HCT116 (cell line): ENCODE data around the gene IL36RN. TPM values are rescaled to one million over a fixed set of nuclear protein-coding genes. Genes with fewer than 3 reads are reported as not detected.
A peak's percentile ranks its signal among the peaks of the same experiment; 100 is the strongest.

Experiments
- ATAC-seq: fragments of 200-7000 bp; cut with Tn5 transposase; 2 replicates; pipeline ENCODE4 v1.9.1; 2020; ENCODE audit warnings: mild to moderate bottlenecking, moderate library complexity
- Bru-seq: library from RNA; stranded (reverse); fragments of 400-500 nt; gene quantifications from one replicate; lab custom pipeline; 2021; lab: Mats Ljungman, UMichigan
- BruChase-seq, 2 experiments: library from RNA; stranded (reverse); fragments of 400-500 nt; gene quantifications; one replicate each; lab custom pipeline; 2021; lab: Mats Ljungman, UMichigan
- BruUV-seq: library from RNA; stranded (reverse); fragments of 400-500 nt; replicated peaks from 2 replicates; lab custom pipeline; 2021; lab: Mats Ljungman, UMichigan
- CTCF ChIA-PET: fragments of 300-600 bp; sonication (Branson Sonifier 250); formaldehyde crosslinking; loops from one replicate; lab custom pipeline; 2021; ENCODE audit warnings: antibody characterized with exemption; lab: Charles Lee
- POLR2A ChIA-PET: fragments of 300-600, 350-600 bp; sonication (Branson Sonifier 250); formaldehyde crosslinking; loops from one replicate; lab custom pipeline; 2021; ENCODE audit warnings: antibody characterized with exemption; lab: Charles Lee
- RAD21 ChIA-PET, 2 experiments: fragments of 300-600 bp; sonication (Branson Sonifier 250); formaldehyde crosslinking; loops; one replicate each; lab custom pipeline; 2023; ENCODE audit warnings: low total read pairs in 2 of 2; ENCODE audit not compliant: uncharacterized antibody in 2 of 2, unreplicated experiment in 2 of 2, low non-redundant PET in 1 of 2; lab: Charles Lee
- DNase-seq: peaks from one replicate; pipeline ENCODE4 v3.0.0-alpha.2; 2010; ENCODE audit warnings: low read depth, low spot score
- H2AFZ ChIP-seq: fragments of 200-600 bp; shearing (Covaris generic), sonication (generic); 2 replicates; pipeline ENCODE4 v1.6.1; 2017; ENCODE audit warnings: low read depth, mixed run types, mixed read lengths, antibody characterized with exemption, low read length; ENCODE audit not compliant: poor library complexity, severe bottlenecking
- H3K27ac ChIP-seq: 2 replicates; pipeline ENCODE4 v1.5.1; 2012; ENCODE audit warnings: low read depth, low read length
- H3K27me3 ChIP-seq: fragments of 200-600 bp; sonication (generic); 2 replicates; pipeline ENCODE4 v1.6.1; 2016; ENCODE audit warnings: mixed run types, low read length, mixed read lengths; ENCODE audit not compliant: insufficient read depth
- H3K36me3 ChIP-seq, 2 experiments: fragments of 200-500 bp in 1 of 2; fragments of 200-600 bp in 1 of 2; sonication (Bioruptor generic) in 1 of 2; sonication (generic) in 1 of 2; 2 replicates each; pipeline versions ENCODE4 v1.5.1 to v1.6.1; 2014 to 2016; ENCODE audit warnings: low read length in 2 of 2, inconsistent platforms in 1 of 2, mixed read lengths in 1 of 2, mixed run types in 1 of 2; ENCODE audit not compliant: insufficient read depth in 2 of 2, control insufficient read depth in 1 of 2
- H3K4me1 ChIP-seq, 2 experiments: fragments of 200-600 bp in 1 of 2; sonication (generic) in 1 of 2; 2 replicates each; pipeline versions ENCODE4 v1.5.1 to v1.6.1; 2012 to 2017; ENCODE audit warnings: low read length in 2 of 2, inconsistent platforms in 1 of 2, mild to moderate bottlenecking in 1 of 2, mixed read lengths in 1 of 2, mixed run types in 1 of 2, moderate library complexity in 1 of 2; ENCODE audit not compliant: insufficient read depth in 2 of 2, control insufficient read depth in 1 of 2
- H3K4me2 ChIP-seq: fragments of 200-600 bp; sonication (generic); 2 replicates; pipeline ENCODE4 v1.6.1; 2017; ENCODE audit warnings: mixed run types, low read length, mixed read lengths
- H3K4me3 ChIP-seq, 2 experiments: fragments of 200-600 bp in 1 of 2; sonication (generic) in 1 of 2; replicated peaks in 1 of 2; 2 replicates each; pipeline ENCODE4 v1.5.1; 2011 to 2016; ENCODE audit warnings: low read length in 2 of 2, control low read depth in 1 of 2, low read depth in 1 of 2, mild to moderate bottlenecking in 1 of 2, mixed read lengths in 1 of 2, mixed run types in 1 of 2
- H3K79me2 ChIP-seq: fragments of 200-600 bp; sonication (generic); 2 replicates; pipeline ENCODE4 v1.6.1; 2017; ENCODE audit warnings: mild to moderate bottlenecking, mixed run types, low read length, moderate library complexity, mixed read lengths; ENCODE audit not compliant: insufficient read depth
- H3K9ac ChIP-seq: fragments of 200-600 bp; sonication (generic); 2 replicates; pipeline ENCODE4 v1.6.1; 2016; ENCODE audit warnings: low read length, mixed read lengths
- H3K9me2 ChIP-seq: fragments of 200-600 bp; sonication (generic), shearing (Covaris generic); 2 replicates; pipeline ENCODE4 v1.6.1; 2017; ENCODE audit warnings: mixed run types, mild to moderate bottlenecking, moderate library complexity; ENCODE audit not compliant: insufficient read depth
- H3K9me3 ChIP-seq, 2 experiments: fragments of 200-500 bp in 1 of 2; fragments of 200-600 bp in 1 of 2; sonication (Bioruptor generic) in 1 of 2; sonication (generic) in 1 of 2; 2 replicates each; pipeline ENCODE4 v1.6.1; 2014 to 2017; ENCODE audit warnings: low read length in 2 of 2, mixed read lengths in 2 of 2, inconsistent platforms in 1 of 2, low read depth in 1 of 2, mild to moderate bottlenecking in 1 of 2, mixed run types in 1 of 2, moderate library complexity in 1 of 2; ENCODE audit not compliant: control insufficient read depth in 1 of 2, insufficient read depth in 1 of 2
- H4K20me1 ChIP-seq: fragments of 200-600 bp; sonication (generic), shearing (Covaris generic); 2 replicates; pipeline ENCODE4 v1.6.1; 2017; ENCODE audit warnings: mixed run types, mild to moderate bottlenecking, moderate library complexity; ENCODE audit not compliant: insufficient read depth
- CBX3 ChIP-seq: IDR thresholded peaks from 2 replicates; pipeline ENCODE4 v1.6.1; 2012; ENCODE audit warnings: low read depth
- EGR1 ChIP-seq: IDR thresholded peaks from 2 replicates; pipeline ENCODE4 v1.6.1; 2012; ENCODE audit warnings: low read depth
- ELF1 ChIP-seq: IDR thresholded peaks from 2 replicates; pipeline ENCODE4 v1.6.1; 2012; ENCODE audit warnings: low read depth, borderline replicate concordance
- JUND ChIP-seq: IDR thresholded peaks from 2 replicates; pipeline ENCODE4 v1.6.1; 2012
- MAX ChIP-seq: IDR thresholded peaks from 2 replicates; pipeline ENCODE4 v1.6.1; 2012
- POLR2AphosphoS5 ChIP-seq: IDR thresholded peaks from 2 replicates; pipeline ENCODE4 v1.6.1; 2011; ENCODE audit warnings: mild to moderate bottlenecking, low read depth, low read length, moderate library complexity
- REST ChIP-seq: IDR thresholded peaks from 2 replicates; pipeline ENCODE4 v1.6.1; 2012; ENCODE audit warnings: low read depth
- intact Hi-C: fragments of 100-400 bp; cut with micrococcal nuclease; formaldehyde crosslinking; loops from 2 replicates; pipeline ENCODE4 v1.10.0; 2022
- long read RNA-seq: library from polyadenylated mRNA; unstranded; transcript quantifications from one replicate; pipeline ENCODE4 v2.0.0, GENCODE V29; 2021; ENCODE audit not compliant: unreplicated experiment
- polyA plus RNA-seq: library from polyadenylated mRNA; unstranded; fragments of >200 nt; gene quantifications from 2 replicates; pipeline ENCODE4 v1.2.1, GENCODE V29; 2012; ENCODE audit warnings: missing spikeins
- total RNA-seq: library from RNA; stranded (reverse); gene quantifications from one replicate; pipeline ENCODE4 v1.2.1, GENCODE V29; 2021; ENCODE audit not compliant: unreplicated experiment

Gene IL36RN
- not detected for total RNA-seq
- polyA plus RNA-seq = not detected in 2 replicates
- not detected for Bru-seq, nascent RNA
- percentile 10 among the genes with signal in this experiment for BruChase-seq, experiment 1, labeled RNA remaining after a 6-hour chase
- not detected for BruChase-seq, experiment 2, labeled RNA remaining after a 2-hour chase
- long read RNA-seq = 0 reads

GRCh38 chr2:113058998-113059960 lies at the start of gene IL36RN:
Gene IL36RN, plus strand, starts transcription at chr2:113059198. Its CDS starts 241 bp downstream, at chr2:113059439.
- no peak for ATAC-seq
- Histone ChIP-seq H3K79me2 (no peaks in the 10 kb centered on the region), H2AFZ (no peak within 1 kb of the TSS), H3K27ac (no peak within 1 kb of the TSS), H3K4me3 (no peak within 1 kb of the TSS), H3K27me3 (no peaks in the 10 kb centered on the region), H3K9me2 (no peaks in the 10 kb centered on the region)
- DNase-seq = no peak
- BruUV-seq = no TSS peak
- RAD21 ChIA-PET = no interaction called here
- TF ChIP-seq MAX (no peak), EGR1 (no peak), JUND (no peak), ELF1 (no peak), POLR2AphosphoS5 (no peak), CBX3 (no peak), REST (no peak)
- TF ChIP-seq, all 23 proteins: peak for 0
- Histone ChIP-seq H3K4me2 (no peak within 1 kb of the TSS), H4K20me1 (no peaks in the 10 kb centered on the region), H3K9ac (no peak within 1 kb of the TSS), H3K36me3 (no peaks in the 10 kb centered on the region), H3K9me3 (no peaks in the 10 kb centered on the region), H3K4me1 (peaks cover 0 to 4% of the 10 kb centered on the region in 2 experiments; a peak in 1 of 4 replicates)
- ChIA-PET CTCF (no interaction called here), POLR2A (no interaction called here)
- intact Hi-C loops = no loop called here
